GM18907 (cell line): ENCODE data around the gene CELF2.

Experiments used
- ATAC-seq: cut with Tn5 transposase; IDR thresholded peaks from one replicate; pipeline ENCODE4 v1.9.1; 2021; ENCODE audit warnings: mild to moderate bottlenecking, moderate library complexity; ENCODE audit not compliant: unreplicated experiment

CELF2 gene

GRCh38 chr10:11317936-11318670 is 300.4 kb downstream of the CELF2 start:
- ATAC-seq, result no peak

DNA sequence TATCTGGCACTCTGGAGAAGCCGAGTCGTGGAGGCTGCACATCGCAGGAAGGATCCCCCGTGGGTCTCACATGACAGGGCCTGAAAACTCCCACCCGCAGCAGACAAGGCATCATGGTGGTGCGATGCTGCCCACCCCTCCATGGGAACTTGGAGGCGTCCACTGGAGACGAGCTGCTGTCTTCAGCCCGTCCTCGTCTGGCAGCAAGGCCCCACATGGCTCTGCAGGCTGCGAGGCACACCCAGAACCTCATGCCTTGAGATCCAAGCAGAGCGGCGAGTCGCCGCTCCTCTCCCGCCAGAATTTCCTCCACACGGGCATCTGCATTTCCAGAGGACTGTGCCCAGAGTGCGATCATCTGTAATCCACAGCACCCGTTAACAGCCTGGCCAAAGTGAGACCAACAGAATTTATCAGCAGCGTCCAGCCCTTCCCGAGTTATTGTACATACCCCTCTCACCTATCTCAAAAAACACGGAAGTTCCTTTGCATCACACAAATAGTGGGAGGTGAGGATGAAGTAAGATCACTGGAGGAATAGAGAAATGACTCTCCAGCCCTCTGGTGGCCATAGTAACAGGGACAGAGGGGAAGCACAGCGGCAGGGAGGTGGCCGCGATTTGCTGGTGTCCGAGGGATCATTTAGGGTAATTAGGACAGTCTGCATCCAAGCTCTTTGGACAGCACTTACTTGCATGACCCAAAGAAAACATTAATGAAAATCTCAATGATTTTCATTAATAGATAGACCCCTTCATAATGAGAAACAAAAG is 301.3 kb downstream of the CELF2 start:
- ATAC-seq, result no peak

DNA sequence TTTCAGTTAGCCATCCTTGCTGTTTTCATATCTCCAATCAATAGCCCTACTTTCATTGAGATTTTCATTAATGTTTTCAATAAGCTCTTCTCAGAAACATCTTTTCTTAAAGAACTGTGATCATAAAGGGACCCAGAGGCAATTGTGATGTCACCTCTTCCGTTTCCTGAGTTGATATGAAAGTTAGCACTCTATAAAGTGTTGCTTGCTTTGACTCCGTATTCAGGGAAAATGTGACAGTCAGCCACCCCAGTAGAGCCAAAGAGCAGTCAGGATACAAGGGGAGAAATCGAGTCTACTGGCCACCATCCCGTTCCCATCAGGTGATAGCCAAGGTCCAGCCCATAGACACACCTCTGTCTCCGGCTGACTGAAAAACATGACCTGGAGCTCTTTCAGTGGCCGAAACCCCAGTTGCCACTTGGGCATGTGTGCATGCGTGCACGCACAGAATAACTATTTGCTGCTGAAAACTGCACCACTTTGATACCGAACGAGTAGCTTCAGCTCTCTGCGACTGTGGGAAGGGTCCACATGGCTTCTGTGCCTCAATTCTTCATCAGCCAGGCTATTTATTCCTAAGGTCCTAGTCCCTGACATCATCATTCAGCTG is 302.4 kb downstream of the CELF2 start:
- no peak for ATAC-seq

GRCh38 chr10:11320809-11321520 is 303.3 kb downstream of the CELF2 start:
- ATAC-seq, result no peak

- peak; percentile 49 for ATAC-seq
Observed at GRCh38 chr10:11322698-11323097, 305.0 kb downstream of the CELF2 start.

DNA sequence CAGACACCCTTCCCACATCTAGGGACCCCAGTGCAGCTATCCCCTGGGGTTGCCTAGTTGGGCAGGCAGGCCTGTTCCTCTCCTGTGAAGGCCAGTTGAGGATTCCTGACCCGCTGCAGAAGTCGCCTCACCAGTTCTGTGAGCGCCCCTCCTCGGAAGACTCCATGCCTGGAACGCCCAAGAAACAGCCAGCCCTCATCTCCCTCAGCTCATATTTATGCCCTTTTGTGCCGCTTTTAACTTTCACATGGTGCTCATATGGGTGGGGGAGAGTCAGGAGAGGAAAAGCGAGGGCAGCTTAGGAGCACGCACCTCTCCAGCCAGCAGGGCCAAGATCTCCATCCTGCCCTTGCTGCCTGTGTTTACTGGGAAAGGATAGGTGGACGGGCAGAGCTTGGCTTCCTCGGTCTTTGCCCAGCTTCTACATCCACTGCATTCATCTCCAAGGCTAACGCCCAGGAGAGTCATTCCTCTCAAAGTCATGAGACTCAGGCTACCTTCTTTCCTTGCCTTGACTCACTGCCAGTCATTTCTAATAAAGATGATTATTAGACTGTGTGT is 307.2 kb downstream of the CELF2 start:
- no peak for ATAC-seq

GRCh38 chr10:11325817-11326216 is 308.1 kb downstream of the CELF2 start:
- ATAC-seq, result no peak

DNA sequence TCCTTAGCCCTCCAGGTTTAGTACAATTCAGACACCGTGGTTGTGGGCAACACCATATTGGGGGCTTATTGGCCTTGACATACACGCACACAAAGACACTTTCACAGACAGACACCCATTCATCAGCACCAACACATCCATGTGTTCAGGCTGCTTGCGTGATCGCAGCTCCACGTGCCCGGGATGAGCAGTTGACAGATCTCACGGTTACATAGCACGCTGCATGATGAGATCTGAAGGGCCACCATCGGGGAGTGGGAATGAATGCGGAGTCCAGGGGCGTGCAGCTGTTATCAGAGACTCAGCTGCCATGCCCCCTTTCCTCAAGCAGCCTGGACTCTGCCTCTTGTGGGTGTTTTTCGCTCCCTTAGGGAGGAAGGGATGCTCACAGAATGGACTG is 308.6 kb downstream of the CELF2 start:
- ATAC-seq, result no peak

GRCh38 chr10:11326913-11327616 is 309.4 kb downstream of the CELF2 start:
- no peak for ATAC-seq

- no peak for ATAC-seq
Observed at GRCh38 chr10:11328264-11329061, 310.8 kb downstream of the CELF2 start.

- no peak for ATAC-seq
Observed at GRCh38 chr10:11329062-11329673, 311.5 kb downstream of the CELF2 start.

DNA sequence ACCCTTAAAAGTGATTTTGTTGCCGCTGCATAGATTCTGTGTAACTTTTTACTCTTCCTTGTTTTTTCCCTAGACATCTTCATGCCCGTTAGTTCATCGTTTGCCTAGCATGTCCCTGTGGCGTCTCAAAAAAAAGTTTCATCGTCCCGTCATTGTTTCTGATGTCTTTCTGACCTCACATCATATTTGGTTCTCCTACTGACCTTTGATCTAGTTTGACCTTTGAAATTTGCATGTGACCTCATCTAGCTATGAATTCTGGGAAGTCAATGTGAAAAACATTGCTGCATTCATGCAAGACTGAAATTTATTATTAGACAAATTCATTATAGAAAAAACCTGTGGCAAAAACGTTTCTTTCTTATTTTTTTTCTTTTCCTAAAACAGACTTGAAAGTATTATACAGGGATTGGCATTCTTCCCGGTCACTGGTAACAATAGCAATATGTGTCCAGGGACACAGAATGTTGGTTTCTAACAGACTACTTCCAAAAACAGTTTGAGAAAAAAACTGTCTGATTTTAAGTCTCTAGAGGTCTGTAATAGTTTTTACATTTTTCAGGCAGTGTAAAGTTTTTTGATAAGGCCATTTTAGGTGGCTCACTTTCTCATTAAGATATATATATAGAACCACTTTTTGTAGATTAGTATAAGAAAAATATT is 312.8 kb downstream of the CELF2 start:
- no peak for ATAC-seq

DNA sequence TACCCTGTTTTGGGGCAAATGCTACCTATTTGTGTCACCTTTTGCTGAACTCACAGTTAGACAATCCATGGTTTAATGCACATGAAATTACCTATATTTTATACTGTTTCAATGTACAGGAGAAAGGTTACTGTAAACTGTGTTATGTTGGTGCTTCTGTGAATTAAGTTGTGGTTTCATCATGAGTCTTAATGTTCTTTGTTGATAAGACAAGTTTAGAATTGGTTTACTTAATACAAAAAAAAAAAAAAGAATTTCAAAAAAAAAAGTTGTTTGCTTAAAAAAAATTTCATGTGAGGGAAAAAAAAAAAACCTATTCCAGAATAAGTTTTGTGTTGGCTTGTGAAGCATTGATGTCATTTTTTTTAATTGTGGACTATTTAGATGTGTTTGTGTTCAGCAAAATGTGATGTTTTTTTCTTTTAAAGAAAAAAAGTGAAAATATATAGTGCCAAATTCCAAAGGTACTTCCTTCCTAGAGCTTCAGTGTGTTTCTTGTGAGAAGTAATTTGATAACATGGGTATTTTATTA is 313.4 kb downstream of the CELF2 start:
- ATAC-seq, result no peak

DNA sequence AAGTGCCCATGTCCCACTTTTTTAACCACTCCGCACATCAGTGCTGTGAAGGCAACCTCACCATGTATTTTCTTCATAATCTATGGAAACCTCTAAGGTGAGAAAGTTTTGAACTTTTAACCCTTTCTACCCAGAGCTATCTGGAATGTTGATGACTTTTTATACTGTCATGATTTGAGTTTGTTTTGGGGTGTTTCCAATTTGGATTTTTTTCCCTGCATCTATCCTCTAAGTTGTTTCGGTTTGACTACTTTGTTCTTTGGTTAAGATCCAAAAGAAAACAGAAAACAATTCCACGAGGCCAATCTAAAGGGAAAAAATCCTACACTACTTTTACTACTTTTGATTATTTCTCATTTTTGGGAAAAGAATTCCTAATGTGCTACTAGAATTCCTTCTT is 314.1 kb downstream of the CELF2 start:
- ATAC-seq, result no peak

- ATAC-seq, result no peak
Observed at GRCh38 chr10:11332846-11333245, 315.2 kb downstream of the CELF2 start.

GRCh38 chr10:11334436-11334835 is 316.8 kb downstream of the CELF2 start:
- ATAC-seq, result no peak

GRCh38 chr10:11335167-11335652 is 317.5 kb downstream of the CELF2 start:
- ATAC-seq, result no peak

GRCh38 chr10:11335881-11336430 is 318.3 kb downstream of the CELF2 start:
- ATAC-seq, result no peak
